Epidermal melanocyte (primary cell): ENCODE data around the gene ZNF469.

ENCODE experiments used
- DNase-seq: peaks from one replicate; pipeline ENCODE4 v3.0.0; 2011; ENCODE audit warnings: low spot score; ENCODE audit not compliant: insufficient read length

The ZNF469 gene, protein sequence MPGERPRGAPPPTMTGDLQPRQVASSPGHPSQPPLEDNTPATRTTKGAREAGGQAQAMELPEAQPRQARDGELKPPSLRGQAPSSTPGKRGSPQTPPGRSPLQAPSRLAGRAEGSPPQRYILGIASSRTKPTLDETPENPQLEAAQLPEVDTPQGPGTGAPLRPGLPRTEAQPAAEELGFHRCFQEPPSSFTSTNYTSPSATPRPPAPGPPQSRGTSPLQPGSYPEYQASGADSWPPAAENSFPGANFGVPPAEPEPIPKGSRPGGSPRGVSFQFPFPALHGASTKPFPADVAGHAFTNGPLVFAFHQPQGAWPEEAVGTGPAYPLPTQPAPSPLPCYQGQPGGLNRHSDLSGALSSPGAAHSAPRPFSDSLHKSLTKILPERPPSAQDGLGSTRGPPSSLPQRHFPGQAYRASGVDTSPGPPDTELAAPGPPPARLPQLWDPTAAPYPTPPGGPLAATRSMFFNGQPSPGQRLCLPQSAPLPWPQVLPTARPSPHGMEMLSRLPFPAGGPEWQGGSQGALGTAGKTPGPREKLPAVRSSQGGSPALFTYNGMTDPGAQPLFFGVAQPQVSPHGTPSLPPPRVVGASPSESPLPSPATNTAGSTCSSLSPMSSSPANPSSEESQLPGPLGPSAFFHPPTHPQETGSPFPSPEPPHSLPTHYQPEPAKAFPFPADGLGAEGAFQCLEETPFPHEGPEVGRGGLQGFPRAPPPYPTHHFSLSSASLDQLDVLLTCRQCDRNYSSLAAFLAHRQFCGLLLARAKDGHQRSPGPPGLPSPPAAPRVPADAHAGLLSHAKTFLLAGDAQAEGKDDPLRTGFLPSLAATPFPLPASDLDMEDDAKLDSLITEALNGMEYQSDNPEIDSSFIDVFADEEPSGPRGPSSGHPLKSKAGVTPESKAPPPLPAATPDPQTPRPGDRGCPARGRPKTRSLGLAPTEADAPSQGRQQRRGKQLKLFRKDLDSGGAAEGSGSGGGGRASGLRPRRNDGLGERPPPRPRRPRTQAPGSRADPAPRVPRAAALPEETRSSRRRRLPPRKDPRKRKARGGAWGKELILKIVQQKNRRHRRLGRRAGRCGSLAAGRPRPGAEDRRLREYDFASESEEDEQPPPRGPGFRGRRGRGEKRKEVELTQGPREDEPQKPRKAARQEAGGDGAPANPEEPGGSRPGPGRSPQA (N-terminal part only)

DNA sequence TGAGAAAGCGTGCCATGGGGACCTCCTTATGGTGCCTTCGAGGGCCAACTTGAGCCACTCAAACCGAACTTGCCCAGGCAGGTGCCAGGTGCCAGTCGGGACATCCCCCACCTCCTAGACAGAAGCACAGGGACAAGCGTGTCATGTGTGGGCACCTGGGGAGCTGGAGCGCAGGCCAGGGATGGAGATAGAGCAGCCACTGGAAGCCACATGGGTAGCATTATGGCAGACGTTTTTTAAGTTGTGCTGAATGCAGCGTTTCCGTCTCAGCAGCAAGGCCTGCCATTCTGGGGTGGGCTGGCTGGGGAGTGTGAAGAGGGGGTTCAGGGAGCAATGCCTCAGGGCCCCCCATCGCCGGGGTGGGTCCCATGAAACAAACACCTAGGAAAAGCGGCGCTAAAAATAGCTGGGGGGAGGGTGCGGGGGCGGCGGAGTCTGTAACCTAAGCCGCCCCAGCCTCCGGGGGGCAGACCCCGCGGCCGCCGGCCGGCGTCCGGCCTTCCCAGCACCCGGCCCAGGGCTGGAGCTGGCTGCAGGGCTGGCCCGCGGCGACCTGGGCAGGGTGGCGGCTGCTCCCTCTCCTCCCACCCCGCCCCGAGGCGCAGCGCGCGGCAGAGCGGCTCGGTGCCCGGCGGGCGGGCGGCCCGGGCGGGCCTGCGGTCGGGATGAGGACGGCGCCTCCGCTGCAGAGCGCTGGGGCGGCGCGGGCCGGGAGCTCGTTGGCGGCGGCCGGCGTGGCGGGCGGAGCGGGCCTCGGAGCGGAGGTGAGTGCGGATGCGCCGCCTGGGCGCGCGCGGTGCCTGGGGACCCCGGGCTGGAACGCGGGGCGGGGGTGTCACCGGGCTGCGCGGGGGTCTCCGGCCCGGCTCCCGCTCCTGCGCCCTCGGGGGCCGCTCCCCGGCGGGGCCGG lies at the start of gene ZNF469:
Gene ZNF469, plus strand, starts transcription at position 469 of the 910 bp plus-strand sequence. CDS start 44,512 bp downstream, outside the sequence.
- no peak for DNase-seq

DNA sequence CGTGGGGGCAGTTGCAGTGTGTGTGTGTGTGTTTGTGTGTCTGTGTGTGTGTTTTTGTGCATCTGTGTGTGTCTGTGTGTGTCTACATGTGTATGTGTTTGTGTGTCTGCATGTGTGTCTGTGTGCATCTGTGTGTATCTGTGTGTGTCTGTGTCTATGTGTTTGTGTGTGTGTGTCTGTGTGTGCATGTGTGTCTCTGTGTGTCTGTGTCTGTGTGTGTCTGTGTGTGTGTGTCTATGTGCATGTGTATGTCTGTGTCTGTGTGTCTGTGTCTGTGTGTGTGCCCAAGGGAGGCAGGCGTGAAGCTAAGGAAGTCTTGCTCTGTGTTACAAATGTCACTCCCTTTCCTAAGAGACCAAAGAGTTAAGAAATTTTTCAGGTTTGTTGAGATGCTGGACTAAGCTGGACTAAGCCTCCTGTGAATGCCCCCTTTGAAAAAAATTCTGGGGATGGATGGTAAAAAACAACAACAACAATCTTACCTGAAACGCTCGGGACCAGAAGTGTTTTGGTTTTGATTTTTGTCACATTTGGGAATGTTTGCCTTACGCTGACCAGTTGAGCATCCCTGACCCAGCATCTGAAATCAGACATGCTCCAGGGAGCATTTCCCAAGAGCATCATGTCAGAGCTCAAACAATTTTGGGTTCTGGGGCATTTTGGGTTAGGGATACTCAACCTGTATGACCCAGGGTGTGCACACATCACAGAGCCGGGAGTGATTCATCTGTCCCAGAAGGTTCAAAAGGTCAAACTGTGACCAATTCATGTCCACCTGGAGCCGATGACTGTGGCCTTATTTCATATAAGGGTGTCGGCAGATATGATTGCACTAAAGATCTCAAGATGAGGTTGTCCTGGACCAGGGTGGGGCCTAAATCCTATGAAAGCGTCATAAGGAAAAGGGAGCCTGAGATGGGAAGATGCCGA lies 48.6 kb upstream of the ZNF469 start:
- DNase-seq = no peak

DNA sequence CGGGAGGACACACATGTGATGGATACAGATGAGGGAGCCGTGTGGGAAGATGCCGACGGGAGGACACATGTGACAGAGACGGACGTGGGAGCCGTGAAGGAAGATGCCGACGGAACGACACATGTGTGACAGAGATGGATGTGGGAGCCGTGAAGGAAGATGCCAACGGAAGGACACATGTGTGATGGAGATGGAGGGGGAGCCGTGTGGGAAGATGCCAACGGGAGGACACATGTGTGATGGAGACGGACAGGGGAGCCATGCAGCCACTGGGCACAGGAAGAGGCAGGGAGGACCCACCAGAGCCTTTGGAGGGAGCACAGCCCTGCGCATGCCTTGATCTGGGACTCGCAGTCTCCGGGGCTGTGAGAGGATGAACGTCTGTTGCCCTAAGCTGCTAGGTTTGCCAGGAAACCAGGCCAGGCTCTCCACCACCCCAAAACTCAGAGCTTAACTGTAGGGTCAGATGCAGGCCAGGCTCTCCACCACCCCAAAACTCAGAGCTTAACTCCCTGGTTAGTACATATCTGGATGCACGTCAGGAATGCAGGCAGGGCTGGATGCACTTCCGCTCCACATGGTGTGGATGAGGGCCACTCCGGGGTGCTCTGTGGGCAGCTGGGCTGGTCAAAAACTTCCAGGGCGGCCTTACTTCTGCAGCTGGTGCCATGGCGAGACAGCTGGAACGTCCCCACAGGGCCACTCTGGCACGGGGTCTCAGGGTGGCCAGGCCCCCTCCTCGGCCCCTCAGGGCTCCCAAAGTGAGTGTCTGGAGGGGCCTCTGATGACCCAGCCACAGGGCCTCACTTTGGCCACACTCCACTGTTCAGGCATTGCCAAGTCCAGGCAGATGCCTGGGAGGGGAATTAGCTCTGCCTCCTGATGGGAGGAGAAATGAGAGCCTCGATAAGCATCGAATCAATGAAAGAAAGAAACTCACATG lies 47.7 kb upstream of the ZNF469 start:
- no peak for DNase-seq

DNA sequence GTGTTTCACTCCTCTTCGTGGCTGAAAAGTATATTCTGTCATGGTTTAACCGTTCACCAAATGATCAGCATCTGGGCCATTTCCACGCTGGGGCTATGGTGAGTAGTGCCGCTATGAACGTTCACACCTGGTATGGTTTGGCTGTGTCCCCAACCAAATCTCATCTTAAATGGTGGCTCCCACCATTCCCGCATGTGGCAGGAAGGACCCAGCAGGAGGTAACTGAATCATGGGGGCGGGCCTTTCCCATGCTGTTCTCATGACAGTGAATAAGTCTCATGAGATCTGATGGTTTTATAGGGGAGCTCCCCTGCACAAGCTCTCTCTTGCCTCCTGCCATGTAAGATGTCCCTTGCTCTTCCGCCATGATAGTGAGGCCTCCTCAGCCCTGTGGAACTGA lies 45.7 kb upstream of the ZNF469 start:
- no peak for DNase-seq

DNA sequence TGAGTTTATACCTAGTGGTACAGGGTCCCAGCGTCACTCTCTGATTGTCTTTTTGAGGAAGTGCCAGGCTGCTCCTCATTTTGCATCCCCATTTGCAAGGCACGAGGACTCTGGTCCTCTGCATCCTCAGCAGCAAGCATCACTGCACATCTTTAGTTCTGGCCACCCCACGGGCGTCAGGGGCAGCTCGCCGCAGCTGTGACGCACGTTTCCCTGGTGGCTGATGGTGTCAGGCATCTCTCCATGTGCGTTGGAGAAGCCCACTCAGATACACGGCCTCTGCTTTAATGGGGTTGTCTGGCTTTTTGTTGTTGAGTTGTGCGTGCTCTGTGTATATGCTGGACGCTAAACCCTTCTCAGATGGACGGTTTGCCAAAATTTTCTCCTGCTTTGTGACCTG lies 45.2 kb upstream of the ZNF469 start:
- no peak for DNase-seq

DNA sequence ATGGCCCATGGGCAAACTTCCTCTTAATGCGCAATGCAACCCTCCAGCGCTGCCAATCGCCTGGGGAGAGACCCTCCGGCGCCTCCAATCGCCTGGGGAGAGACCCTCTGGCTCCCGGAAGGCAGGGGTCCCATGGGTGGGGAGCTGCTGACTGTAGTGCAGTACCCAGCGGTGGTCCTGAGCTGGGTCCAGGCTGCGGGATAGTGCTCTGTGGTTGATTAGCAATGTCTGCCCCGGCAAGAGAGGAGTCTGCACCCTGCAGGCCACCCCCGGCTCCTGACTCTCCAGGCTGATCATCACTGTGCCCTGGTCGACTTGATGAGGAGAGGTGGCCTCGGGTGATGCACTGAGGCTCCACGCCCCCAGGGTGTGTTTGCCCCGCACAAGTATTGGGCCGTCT lies 44.6 kb upstream of the ZNF469 start:
- DNase-seq = no peak

DNA sequence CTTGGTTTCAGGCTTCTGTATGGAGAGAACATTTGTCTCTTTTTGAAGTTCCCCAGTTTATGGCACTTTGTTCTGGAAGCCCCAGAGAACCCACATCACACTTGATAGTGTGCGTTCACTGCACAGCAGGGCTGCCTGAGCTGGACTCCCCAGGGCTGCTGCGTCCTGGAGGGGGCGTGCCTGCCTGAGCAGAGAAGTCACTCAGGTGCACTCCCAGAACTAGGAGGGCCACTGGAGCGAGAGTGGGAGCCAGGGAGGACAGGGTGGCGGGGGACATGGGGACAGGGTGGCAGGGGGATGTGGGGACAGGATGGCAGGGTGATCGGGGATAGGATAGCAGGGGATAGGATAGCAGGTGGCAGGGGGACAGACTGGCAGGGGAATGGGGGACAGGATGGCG lies 43.9 kb upstream of the ZNF469 start:
- no peak for DNase-seq

DNA sequence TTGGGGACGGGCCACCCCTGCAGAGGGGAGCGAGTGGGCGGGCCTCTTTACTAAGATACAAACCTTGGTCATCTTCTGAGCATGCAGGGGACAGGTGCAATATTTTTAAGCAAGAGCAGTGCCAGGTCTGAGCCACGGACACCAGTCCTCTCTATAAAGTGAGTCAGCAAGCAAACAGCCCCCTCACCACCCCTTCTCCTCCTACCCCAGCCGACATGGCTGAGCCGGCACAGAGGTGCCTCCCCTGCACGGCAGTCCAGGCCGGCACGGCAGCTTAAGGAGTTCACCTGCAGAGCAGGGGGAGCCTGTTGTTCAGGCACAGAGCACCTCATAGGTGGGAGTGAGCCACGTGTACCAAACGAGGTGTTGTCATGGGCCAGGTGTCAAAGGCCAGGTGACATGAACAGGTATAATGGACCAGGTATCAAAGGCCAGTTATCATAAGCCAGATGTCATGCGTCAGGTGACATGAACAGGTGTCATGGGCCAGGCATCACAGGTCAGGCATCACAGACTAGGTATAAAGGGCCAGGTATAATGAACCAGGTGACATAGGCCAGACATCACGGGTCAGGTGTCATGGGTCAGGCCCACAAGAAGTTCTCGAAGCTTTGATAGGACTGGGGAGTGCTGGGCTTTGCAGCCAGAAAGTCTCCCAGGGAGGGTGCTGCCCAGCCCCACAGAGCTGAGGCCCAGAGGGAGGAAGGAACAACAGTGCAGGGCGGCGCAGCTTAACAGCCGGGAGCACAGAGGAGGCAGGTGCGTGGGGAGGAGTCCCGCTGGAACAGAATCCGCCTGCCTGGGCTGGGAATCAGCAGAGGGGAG lies 42.6 kb upstream of the ZNF469 start:
- DNase-seq = no peak

DNA sequence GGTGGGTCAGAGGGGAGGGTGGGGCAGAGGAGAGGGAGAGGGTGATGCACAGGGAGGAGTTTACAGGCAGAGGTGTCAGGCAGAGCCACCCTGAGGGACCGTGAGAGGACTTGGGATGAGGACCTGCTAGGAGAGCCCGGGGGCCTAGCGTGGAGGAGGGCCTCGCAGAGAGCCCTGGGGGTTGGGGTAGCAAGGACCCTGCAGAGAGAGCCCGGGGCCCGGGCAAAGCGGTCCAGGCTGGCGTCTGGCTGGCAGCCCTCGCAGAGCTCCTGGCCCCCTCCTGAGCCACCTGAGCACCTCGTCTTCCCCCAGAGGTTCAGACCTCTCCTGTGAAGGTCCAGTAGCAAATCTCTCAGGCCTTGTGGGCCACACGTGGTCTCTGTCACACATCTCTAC lies 42.0 kb upstream of the ZNF469 start:
- DNase-seq = no peak

DNA sequence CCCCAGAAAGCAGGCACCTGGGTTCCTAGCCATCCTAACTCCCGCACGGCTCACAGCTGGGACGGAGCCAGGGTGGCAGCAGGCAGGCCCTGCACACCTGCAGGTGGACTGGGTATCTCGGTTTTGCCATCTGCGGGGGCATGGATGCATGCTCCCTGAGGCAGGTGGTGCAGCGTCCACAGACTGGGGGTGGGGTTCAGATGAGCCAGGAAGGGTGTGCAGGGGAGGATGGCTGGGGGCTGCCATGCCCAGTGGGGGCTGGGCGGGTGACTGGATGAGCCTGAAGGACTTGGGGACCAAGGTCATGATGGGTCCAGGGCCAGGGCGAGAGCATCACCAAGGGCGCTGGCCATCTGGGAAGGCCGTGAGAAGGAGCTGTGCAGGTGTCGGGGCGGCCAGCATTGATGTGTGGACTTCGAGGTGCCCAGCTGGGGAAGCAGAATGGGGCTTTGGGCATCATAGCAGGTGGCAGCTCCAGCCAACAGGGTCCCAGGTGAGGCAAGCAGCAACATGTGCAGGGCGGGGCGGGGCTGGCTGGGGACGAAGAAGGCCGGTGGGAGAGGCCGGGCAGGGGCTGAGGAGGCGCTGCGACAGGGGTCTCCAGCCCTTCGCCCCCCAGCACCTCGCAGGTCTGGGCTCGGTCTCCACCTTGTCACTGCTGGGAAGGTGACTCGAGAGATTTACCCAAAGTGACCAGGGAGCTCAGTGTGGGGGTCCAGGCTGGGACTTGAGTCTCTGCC lies 41.0 kb upstream of the ZNF469 start:
- no peak for DNase-seq

DNA sequence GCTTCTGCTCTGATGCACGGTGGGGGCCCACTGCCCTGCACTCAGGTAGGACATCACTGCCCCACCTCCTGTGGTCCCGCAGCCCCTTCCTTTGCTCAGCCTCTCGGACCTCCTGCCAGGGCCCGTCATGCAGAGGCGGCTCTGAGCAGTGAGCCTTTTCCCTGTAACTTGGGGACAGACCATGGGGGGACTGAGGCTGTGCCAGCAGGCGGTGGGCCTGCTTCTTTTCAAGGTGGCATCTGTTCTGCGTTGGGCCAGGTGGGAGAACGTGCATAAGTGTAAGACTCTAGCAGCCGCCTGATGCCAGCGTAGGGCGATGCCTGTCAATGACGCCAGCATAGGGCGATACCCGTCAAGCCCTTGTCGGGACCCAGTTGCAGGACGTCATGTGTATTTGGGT lies 40.3 kb upstream of the ZNF469 start:
- DNase-seq = no peak

DNA sequence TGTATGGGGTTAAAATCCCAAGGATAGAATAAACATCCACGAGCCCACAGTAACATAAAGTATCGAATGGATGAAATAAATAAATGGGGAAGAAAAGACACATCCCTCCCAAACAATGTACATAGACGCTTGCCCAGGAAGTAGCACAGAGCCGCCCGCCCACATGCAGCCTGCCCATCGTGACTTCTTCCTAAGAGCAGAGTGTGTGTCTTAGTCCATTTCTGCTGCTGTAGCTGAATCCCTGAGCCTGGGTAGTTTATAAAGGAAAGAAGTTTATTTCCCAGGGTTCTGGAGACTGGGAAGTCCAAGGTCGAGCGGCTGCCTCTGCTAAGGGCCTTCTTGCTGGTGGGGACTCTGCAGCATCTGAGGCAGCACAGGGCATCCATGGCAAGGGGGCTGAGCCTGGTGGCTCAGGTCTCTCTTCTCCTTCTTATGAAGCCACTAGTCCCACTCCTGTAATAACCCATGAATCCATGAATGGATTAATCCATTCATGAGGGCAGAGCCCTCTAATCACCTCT lies 39.4 kb upstream of the ZNF469 start:
- no peak for DNase-seq

DNA sequence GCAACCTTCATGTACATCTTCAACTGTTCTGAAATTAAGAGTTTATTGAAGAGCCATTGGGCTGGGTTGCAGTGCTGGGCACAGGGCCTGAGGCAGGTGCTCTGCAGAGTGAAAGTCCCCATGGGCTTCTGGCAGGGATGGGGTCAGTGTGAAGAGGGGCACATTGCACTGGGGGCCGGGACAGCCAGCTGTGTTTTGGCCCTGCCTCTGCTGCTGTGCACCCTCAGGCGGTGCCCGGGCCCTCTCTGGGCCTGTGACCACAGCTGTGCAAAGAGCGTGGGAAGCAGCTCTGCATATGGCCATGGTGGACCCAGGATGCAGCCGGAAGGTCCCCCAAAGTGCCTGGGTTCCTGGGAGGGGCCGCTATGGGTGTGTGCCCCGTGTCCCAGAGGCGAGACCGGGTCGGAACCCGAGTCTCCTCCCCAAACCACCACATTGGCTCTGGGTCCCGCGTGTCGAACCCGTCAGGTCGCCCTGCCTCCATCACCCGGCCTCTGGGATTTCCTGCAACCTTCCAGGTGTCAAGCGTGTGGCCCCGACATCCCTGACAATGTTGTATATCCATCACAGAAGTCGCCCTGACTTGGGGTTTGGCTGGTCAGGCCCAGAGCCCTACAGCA lies 38.2 kb upstream of the ZNF469 start:
- no peak for DNase-seq

DNA sequence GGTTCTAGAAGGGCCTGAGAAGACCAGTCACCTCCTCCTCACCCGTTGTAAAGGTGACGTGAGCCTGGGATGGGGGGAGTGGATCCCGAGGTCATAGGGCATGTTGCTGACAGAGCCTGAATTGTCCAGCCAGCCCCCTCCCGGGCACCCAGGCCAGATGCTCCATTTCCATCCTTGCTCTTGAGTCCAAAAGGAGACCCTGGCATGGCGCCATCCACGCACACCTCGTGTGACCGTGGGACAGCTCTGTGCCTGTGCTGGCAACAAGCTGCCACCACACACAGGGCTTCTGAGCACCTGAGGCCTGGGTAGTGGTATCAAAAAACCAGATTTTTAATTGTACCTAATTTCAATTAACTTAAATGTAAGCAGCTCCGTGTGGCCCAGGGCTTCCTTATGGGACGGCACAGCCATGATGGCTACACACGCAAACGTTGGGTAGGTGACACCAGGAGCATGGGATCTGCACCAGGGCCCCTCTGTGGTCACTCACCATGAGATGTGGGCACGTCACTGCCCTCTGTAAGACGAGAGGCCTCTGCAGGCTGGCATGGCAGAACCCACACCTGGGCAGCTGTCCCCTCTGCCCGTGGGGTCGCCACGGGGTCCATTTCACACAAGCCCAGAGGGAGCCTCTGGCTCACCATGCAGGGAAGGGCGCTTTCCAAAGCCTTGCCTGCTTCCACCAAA lies 37.6 kb upstream of the ZNF469 start:
- no peak for DNase-seq

DNA sequence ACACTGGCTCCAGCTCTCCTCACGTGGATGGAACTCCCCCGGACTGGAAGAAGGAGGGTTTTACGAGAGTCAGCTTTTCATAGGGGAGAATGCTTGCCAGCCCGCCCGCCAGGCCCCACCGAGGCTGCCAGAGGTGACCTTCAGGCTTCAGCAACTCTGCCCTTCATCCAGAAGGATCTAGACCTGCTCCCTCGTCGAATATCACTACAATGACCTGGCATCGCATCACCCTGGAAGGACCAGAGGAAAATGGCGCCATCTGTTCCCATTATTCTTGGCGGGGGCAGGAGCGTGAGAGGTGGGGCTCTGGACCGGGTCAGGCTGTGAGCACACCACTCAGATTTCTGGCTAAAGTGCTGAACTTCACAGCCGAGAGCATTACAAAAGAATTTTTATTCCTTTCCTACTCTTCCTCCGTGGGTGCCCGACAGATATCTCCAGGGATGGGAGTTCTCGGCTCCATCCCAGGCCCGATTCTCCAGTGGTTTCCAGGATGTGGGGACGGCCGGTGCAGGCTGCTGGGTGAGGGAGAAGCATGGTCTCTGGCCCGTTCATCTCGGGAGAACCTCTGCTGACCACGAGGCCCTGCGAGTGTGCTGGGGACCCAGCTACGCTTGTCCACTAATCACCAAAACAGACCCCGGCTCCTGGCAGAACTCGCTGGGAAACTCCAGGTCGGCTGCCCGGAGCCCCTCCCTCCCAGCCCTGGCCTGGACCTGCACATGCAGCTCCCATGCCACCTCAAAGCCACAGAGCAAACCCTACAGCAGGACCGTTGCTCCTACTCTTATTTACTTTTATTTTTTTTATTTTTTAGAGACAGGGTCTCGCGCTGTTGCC lies 36.8 kb upstream of the ZNF469 start:
- DNase-seq = no peak
